ENCODE results near the gene CACNA2D2.

DNA sequence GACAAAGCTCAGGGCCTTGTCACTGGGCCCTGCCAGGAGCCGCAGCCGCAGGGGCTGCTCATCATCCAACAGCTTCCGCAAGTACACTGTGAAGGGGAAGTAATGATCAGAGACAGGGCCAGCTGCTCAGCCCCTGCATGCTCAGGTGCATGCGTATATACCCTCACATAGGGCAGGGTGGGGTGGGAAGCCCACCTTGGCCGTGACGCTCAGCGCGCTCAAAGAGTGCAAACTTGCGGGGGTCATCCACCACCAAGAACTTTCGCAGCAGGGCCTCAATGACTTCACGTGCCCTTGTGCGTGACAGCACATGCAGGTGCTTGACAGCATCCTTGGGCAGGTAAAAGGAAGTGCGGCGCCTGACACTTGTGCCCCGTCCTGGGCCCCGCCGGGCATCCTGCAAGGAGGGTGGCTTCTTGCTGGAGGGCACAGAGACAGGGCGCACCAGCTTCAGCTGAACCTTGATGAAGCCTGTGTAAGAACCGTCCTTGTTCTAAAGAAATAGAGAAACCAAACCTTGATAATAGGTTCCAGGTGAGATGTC, 172.0 kb downstream of the CACNA2D2 start:
- TF ChIP-seq POLR2A (IDR thresholded peaks at IDR 0.05), result no peak
- TF ChIP-seq, protein P1, sequence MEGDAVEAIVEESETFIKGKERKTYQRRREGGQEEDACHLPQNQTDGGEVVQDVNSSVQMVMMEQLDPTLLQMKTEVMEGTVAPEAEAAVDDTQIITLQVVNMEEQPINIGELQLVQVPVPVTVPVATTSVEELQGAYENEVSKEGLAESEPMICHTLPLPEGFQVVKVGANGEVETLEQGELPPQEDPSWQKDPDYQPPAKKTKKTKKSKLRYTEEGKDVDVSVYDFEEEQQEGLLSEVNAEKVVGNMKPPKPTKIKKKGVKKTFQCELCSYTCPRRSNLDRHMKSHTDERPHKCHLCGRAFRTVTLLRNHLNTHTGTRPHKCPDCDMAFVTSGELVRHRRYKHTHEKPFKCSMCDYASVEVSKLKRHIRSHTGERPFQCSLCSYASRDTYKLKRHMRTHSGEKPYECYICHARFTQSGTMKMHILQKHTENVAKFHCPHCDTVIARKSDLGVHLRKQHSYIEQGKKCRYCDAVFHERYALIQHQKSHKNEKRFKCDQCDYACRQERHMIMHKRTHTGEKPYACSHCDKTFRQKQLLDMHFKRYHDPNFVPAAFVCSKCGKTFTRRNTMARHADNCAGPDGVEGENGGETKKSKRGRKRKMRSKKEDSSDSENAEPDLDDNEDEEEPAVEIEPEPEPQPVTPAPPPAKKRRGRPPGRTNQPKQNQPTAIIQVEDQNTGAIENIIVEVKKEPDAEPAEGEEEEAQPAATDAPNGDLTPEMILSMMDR (IDR thresholded peaks at IDR 0.05), result no peak
